Panc1 (cell line): ENCODE measurements around the gene TERB1. TPM values are rescaled to one million over a fixed set of nuclear protein-coding genes. Genes with fewer than 3 reads are reported as not detected.

ENCODE experiments used
- ATAC-seq: fragments of 200-7000 bp; cut with Tn5 transposase; 2 replicates; pipeline ENCODE4 v1.9.1; 2020; ENCODE audit warnings: mild to moderate bottlenecking, moderate library complexity
- BruUV-seq: library from RNA; stranded (reverse); fragments of 400-500 nt; replicated peaks from 2 replicates; lab custom pipeline; 2021; lab: Mats Ljungman, UMichigan
- CTCF ChIA-PET: fragments of 300-600 bp; sonication (Branson Sonifier 250); formaldehyde crosslinking; loops from one replicate; lab custom pipeline; 2022; ENCODE audit warnings: antibody characterized with exemption; lab: Charles Lee
- POLR2A ChIA-PET: fragments of 300-600 bp; sonication (Branson Sonifier 250); formaldehyde crosslinking; loops from one replicate; lab custom pipeline; 2022; ENCODE audit warnings: antibody characterized with exemption; lab: Charles Lee
- DNase-seq: peaks from one replicate; pipeline ENCODE4 v3.0.0-alpha.2; 2010; ENCODE audit warnings: low read depth, low spot score
- H3K27ac ChIP-seq: 2 replicates; pipeline ENCODE4 v1.5.1; 2011; ENCODE audit warnings: mild to moderate bottlenecking, low read length, inconsistent platforms
- H3K27me3 ChIP-seq: fragments of 200-500 bp; sonication (Bioruptor generic); 2 replicates; pipeline ENCODE4 v1.6.0; 2014; ENCODE audit warnings: low read length, inconsistent platforms; ENCODE audit not compliant: control insufficient read depth, insufficient read depth
- H3K36me3 ChIP-seq: fragments of 200-500 bp; sonication (Bioruptor generic); 2 replicates; pipeline ENCODE4 v1.5.1; 2014; ENCODE audit warnings: inconsistent platforms, mild to moderate bottlenecking, low read length, moderate library complexity; ENCODE audit not compliant: control insufficient read depth, insufficient read depth
- H3K4me1 ChIP-seq: 2 replicates; pipeline ENCODE4 v1.5.1; 2011; ENCODE audit warnings: inconsistent platforms, mild to moderate bottlenecking, low read length, moderate library complexity; ENCODE audit not compliant: control insufficient read depth, insufficient read depth
- H3K4me3 ChIP-seq, 2 experiments: 2 replicates each; pipeline ENCODE4 v1.5.1; 2011 to 2012; ENCODE audit warnings: low read depth in 2 of 2, low read length in 2 of 2, mild to moderate bottlenecking in 2 of 2, inconsistent platforms in 1 of 2, moderate library complexity in 1 of 2
- H3K9me3 ChIP-seq: fragments of 200-500 bp; sonication (Bioruptor generic); 2 replicates; pipeline ENCODE4 v1.5.1; 2014; ENCODE audit warnings: low read depth, mild to moderate bottlenecking, inconsistent platforms, low read length, moderate library complexity; ENCODE audit not compliant: control insufficient read depth, insufficient read depth
- CTCF ChIP-seq: fragments of 450-650 bp; IDR thresholded peaks from 2 replicates; pipeline ENCODE4 v1.5.1; 2017; ENCODE audit warnings: mild to moderate bottlenecking
- POLR2AphosphoS5 ChIP-seq: IDR thresholded peaks from 2 replicates; pipeline ENCODE4 v1.6.1; 2012; ENCODE audit warnings: mild to moderate bottlenecking, low read depth, low read length, moderate library complexity
- REST ChIP-seq, 2 experiments: IDR thresholded peaks; 2 replicates each; pipeline ENCODE4 v1.6.1; 2011 to 2012; ENCODE audit warnings: low read depth in 2 of 2, control low read depth in 1 of 2, low read length in 1 of 2, mild to moderate bottlenecking in 1 of 2, moderate library complexity in 1 of 2; ENCODE audit not compliant: insufficient read depth in 1 of 2
- SIN3A ChIP-seq: IDR thresholded peaks from 2 replicates; pipeline ENCODE4 v1.6.1; 2012; ENCODE audit warnings: low read depth, mild to moderate bottlenecking, low read length, moderate library complexity, borderline replicate concordance; ENCODE audit not compliant: insufficient read depth
- TCF7L2 ChIP-seq: IDR thresholded peaks from 2 replicates; pipeline ENCODE4 v1.6.1; 2011; ENCODE audit warnings: mild to moderate bottlenecking, low read depth, low read length, inconsistent platforms
- in situ Hi-C: cut with HindIII; loops from 2 replicates; pipeline ENCODE4 v1.10.0; 2016; ENCODE audit warnings: low sequenced_read_pairs, low pct_unique_long_range_greater_than_20kb
- intact Hi-C: fragments of 100-400 bp; cut with micrococcal nuclease; formaldehyde crosslinking; loops from one replicate; pipeline ENCODE4 v1.10.0; 2022; ENCODE audit not compliant: unreplicated experiment
- total RNA-seq: library from RNA; stranded (reverse); gene quantifications from one replicate; pipeline ENCODE4 v1.2.1, GENCODE V29; 2021; ENCODE audit not compliant: unreplicated experiment

TERB1 gene
- total RNA-seq, 1 experiment from 2014 or later: not detected

- CTCF ChIA-PET: no interaction called here
Observed at GRCh38 chr16:66717776-66718175, 83.6 kb downstream of the TERB1 start.

GRCh38 chr16:66717112-66717675 lies 84.2 kb downstream of the TERB1 start:
- DNase-seq: no peak
- peak; percentile 80 for ATAC-seq
- peaks cover 3% of the 10 kb centered on the region; the same call in 1 of the 2 replicates for H3K36me3 ChIP-seq
- CTCF ChIA-PET: interaction anchor here (0.5 to 0.6 kb wide), 2 partner anchors 20 to 151 kb away, joined by 4 to 5 read pairs; no protein-coding TSS in a partner anchor
- TF ChIP-seq POLR2AphosphoS5 (no peak; the same call in 1 of the 2 replicates), TCF7L2 (no peak), CTCF (peak; percentile 67; the same call in 1 of the 2 replicates)
- H3K27ac ChIP-seq: no peak overlapping the region
- intact Hi-C loops (no loop called here), in situ Hi-C loops (no loop called here)
- POLR2A ChIA-PET: no interaction called here
- no peaks in the 10 kb centered on the region for H3K4me1 ChIP-seq
- H3K4me3 ChIP-seq: no peak overlapping the region
- H3K9me3 ChIP-seq: no peaks in the 10 kb centered on the region
- BruUV-seq: no TSS peak
- H3K27me3 ChIP-seq: no peaks in the 10 kb centered on the region

More at GRCh38 chr16:66717776-66718175, 83.6 kb downstream of the TERB1 start:
- H3K27me3 ChIP-seq: no peaks in the 10 kb centered on the region
- in situ Hi-C loops: no loop called here
- H3K27ac ChIP-seq: no peak overlapping the region
- intact Hi-C loops: no loop called here
- H3K36me3 ChIP-seq: peaks cover 3% of the 10 kb centered on the region; the same call in 1 of the 2 replicates
- no peak for DNase-seq
- H3K4me3 ChIP-seq: no peak overlapping the region
- no peaks in the 10 kb centered on the region for H3K4me1 ChIP-seq
- TF ChIP-seq REST (IDR thresholded peaks at IDR 0.05; ENCODE audit: insufficient read depth in 1 of 2, low read depth in 2 of 2, low read length in 1 of 2): no peak
- no peak for TF ChIP-seq SIN3A
- POLR2A ChIA-PET: no interaction called here
- no peaks in the 10 kb centered on the region for H3K9me3 ChIP-seq
- ATAC-seq: peak; percentile 42
- BruUV-seq: no TSS peak

- Histone ChIP-seq H3K27ac (no peak overlapping the region), H3K9me3 (no peaks in the 10 kb centered on the region), H3K4me3 (no peak overlapping the region), H3K36me3 (no peaks in the 10 kb centered on the region), H3K27me3 (no peaks in the 10 kb centered on the region), H3K4me1 (no peaks in the 10 kb centered on the region)
- BruUV-seq: no TSS peak
- in situ Hi-C loops: no loop called here
- CTCF ChIA-PET: interaction anchor here (0.7 kb wide), 1 partner anchor 11 kb away, joined by 7 read pairs; no protein-coding TSS in a partner anchor
- POLR2A ChIA-PET: interaction anchor here (0.6 kb wide), 1 partner anchor 53 kb away, joined by 12 read pairs; no protein-coding TSS in a partner anchor
- TF ChIP-seq CTCF: no peak
- no peak for TF ChIP-seq TCF7L2
- no peak for TF ChIP-seq REST (IDR thresholded peaks at IDR 0.05; ENCODE audit: insufficient read depth in 1 of 2, low read depth in 2 of 2, low read length in 1 of 2)
- no peak for TF ChIP-seq POLR2AphosphoS5
- TF ChIP-seq SIN3A: no peak
- intact Hi-C loops: no loop called here
- DNase-seq: no peak
- no peak for ATAC-seq
Observed at GRCh38 chr16:66714654-66715307, 86.6 kb downstream of the TERB1 start.
